GM21825 (cell line): ENCODE data around the gene NRDE2.

Experiments used
- ATAC-seq: cut with Tn5 transposase; IDR thresholded peaks from one replicate; pipeline ENCODE4 v1.9.1; 2021; ENCODE audit warnings: mild to moderate bottlenecking, moderate library complexity; ENCODE audit not compliant: unreplicated experiment

NRDE2 gene, protein sequence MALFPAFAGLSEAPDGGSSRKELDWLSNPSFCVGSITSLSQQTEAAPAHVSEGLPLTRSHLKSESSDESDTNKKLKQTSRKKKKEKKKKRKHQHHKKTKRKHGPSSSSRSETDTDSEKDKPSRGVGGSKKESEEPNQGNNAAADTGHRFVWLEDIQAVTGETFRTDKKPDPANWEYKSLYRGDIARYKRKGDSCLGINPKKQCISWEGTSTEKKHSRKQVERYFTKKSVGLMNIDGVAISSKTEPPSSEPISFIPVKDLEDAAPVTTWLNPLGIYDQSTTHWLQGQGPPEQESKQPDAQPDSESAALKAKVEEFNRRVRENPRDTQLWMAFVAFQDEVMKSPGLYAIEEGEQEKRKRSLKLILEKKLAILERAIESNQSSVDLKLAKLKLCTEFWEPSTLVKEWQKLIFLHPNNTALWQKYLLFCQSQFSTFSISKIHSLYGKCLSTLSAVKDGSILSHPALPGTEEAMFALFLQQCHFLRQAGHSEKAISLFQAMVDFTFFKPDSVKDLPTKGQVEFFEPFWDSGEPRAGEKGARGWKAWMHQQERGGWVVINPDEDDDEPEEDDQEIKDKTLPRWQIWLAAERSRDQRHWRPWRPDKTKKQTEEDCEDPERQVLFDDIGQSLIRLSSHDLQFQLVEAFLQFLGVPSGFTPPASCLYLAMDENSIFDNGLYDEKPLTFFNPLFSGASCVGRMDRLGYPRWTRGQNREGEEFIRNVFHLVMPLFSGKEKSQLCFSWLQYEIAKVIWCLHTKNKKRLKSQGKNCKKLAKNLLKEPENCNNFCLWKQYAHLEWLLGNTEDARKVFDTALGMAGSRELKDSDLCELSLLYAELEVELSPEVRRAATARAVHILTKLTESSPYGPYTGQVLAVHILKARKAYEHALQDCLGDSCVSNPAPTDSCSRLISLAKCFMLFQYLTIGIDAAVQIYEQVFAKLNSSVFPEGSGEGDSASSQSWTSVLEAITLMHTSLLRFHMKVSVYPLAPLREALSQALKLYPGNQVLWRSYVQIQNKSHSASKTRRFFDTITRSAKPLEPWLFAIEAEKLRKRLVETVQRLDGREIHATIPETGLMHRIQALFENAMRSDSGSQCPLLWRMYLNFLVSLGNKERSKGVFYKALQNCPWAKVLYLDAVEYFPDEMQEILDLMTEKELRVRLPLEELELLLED

GRCh38 chr14:90331497-90332270, at the start of gene NRDE2:
Gene NRDE2 (minus strand): TSS chr14:90331941. CDS start chr14:90331904, 37 bp downstream.
- ATAC-seq, result peak; percentile 94

- no peak for ATAC-seq
Measured at GRCh38 chr14:90381011-90381786, 49.5 kb upstream of the NRDE2 start.

DNA sequence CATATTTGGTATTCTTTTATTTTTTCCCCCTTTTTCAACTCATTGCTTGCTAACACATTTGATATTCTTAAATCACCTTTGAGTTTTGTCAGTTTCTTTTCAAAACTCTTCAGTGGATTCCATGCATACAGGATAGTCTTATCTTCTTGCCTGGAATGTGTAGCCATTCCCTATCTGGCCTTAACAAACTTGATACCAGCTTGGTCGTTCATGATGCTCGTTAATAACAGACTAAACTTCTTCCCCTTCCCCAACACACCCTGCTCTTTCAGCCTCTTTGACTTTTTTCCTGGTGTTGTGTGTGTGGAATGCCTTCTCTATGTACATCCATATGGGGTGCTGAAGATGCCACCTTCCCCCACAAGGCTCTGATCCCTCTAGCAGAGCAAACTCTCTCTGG, 47.4 kb upstream of the NRDE2 start:
- no peak for ATAC-seq

DNA sequence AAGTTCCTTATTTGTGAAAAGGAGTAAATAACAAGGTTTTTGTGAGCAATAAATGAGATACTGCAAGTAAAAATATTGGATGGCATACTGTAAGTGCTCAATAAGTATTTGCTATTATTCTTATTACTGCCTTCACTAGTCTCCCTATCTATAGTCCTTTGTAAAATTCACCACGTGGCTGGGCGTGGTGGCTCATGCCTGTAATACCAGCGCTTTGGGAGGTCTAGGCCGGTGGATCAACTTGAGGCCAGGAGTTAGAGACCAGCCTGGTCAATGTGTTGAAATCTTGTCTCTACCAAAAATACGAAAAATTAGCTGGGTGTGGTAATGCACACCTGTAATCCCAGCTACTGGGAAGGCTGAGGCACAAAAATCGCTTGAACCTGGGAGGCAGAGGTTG, 46.5 kb upstream of the NRDE2 start:
- ATAC-seq, result no peak

DNA sequence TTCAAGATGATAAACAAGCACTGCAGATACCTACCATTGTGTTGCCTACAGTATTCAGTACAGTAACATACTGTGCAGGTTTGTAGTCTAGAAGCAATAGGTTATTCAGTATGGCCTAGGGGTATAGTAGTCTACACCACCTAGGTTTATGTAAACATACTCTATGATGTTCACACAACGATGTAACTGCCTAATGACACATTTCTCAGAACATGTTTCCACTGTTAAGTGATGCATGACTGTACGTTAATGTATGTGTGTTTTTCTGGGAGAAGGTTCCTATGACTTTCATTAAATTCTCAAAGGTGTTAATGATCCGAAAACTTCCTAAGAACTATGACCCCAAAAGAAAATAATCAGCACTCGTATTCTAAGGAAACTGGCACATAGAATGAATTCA, 44.2 kb upstream of the NRDE2 start:
- ATAC-seq, result no peak

- ATAC-seq, result no peak
Measured at GRCh38 chr14:90374813-90375212, 43.1 kb upstream of the NRDE2 start.

GRCh38 chr14:90373887-90374286, 42.1 kb upstream of the NRDE2 start:
- no peak for ATAC-seq

DNA sequence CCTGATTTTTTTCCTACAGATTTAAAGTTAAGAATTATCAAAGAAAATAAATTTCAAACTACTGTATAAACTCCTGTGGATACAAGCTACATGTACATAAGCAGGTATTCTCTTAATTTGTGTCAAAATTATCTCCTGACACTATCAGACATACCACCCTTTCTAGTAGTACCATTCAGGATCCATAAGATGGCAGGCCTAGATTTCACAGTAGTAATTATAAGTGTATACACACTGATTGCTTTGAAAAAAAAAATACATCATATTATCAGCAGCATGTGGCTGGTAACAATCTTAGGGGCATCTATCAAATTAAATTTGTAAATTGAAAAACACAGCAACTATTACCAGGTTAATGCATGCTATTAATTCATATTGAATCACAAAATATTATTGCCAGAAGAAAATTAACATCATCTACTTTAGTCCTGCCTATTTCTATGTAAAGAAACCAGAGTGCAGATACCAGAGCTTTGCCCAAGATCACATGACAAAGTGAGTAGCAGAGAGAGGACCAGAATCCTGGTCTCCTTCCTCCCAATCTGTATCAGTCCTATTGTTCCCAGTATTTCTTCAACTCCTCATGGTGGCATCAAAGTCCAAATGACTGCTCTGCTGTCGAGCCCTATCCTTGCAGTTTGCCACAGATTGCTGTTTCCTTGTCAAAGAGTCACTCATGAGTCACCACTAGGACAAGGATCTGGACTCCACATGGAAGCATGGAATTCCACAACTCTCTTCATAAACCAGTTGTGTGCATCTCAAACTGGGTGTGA, 37.4 kb upstream of the NRDE2 start:
- no peak for ATAC-seq

DNA sequence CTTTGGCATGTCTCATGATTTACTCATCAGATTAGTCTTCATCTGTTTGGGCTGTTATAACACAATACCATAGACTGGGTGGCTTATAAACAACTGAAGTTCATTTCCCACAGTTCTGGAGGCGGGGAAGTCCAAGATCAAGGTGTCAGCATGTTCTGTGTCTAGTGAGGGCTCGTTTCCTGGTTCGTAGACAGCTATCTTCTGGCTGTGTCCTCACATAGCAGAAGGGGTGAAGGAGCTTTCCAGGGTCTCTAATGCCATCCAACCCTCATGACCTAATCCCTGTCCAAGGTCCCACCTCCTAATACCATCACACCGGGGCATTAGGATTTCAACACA, 30.8 kb upstream of the NRDE2 start:
- ATAC-seq, result no peak

DNA sequence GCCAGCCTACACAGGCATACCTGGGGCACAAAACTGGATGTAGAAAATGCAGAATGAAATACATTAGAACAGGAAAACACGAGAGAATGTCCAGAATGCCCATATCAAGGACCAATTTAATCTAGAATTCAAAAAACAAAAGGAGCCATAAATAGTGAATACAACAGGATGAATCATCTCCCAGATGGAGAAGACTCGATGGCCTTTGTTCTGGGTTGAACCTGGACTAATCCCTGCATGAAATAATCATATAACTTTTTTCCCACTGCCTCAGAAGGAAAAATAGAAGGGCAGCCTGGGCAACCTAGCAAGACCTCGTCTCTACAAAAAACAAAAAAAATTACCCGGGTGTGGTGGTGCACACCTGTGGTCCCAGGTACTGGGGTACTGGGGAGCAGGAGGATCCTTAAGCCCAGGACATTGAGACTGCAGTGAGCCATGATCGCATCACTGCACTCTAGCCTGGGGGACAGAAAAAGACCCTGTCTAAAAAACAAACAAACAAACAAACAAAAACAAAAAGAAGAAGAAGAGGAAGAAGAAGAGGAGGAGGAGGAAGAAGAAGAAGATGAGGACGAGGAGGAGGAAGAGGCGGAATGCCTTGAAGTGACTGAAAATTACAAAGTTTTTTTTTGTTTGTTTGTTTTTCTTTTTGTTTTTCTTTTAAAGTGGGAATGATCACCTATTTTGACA, 30.3 kb upstream of the NRDE2 start:
- no peak for ATAC-seq

DNA sequence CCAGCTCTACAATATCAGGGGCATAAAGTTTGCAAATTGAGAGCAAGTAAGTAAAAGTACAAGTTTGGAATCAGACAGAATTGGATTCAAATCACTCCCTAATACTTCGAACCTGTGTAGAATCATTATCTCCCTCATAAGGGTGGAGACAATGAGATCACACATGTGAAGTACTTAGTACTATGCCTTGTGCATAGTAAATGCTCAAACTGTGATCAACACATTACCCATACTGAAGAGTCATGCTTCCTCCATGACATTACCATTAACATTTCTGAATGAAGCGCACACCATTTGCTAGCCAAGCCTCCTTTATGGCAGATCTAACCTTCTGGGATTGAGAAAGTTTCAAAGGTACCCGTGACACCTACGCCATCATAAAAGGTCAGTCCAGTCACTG, 26.6 kb upstream of the NRDE2 start:
- ATAC-seq, result no peak

- no peak for ATAC-seq
Measured at GRCh38 chr14:90356925-90357324, 25.2 kb upstream of the NRDE2 start.

DNA sequence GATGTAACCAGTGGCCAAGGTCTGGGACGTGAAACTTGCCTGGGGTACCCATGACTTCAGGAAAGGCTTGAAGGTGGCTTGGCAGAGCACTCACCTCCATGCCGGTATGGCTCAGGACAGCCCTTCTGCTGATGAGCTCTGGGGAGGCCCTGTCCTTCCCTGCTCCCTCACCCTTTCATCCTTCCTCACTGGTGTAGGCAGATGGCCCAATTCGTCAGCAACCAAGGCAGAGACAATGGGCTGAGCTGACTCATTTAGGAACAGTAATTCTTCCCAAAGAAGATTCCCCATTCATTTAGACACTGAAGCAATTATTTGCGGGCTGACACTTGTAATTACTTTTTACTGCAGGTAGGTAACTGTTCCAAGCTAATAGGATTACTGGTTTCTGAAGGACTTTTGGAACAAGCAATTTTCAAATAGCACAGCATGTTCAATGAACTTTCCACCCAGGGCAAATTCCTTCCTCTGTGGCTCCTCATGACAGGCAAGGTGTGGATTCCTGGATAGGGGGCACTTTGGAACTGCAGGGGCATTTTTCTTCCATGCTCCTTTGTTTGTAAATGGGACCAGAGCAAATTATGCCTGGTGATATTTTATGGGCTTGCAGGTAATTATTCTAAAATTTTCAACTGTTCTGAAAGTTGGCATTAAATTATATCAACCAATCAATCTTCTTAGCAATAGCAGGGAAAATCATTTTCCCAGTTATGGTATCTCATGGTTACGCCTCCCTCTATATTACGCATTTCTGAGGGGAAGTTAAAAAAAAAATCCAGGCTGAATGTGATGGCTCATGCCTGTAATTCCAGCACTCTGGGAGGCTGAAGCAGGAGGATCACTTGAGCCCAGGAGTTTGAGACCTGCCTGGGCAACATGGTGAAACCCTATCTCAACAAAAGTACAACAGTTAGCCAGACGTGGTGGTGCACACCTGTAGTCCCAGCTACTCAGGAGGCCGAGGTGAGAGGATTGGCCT, 24.1 kb upstream of the NRDE2 start:
- no peak for ATAC-seq

- no peak for ATAC-seq
Measured at GRCh38 chr14:90354551-90355298, 23.0 kb upstream of the NRDE2 start.

GRCh38 chr14:90349739-90350138, 18.0 kb upstream of the NRDE2 start:
- ATAC-seq, result no peak

DNA sequence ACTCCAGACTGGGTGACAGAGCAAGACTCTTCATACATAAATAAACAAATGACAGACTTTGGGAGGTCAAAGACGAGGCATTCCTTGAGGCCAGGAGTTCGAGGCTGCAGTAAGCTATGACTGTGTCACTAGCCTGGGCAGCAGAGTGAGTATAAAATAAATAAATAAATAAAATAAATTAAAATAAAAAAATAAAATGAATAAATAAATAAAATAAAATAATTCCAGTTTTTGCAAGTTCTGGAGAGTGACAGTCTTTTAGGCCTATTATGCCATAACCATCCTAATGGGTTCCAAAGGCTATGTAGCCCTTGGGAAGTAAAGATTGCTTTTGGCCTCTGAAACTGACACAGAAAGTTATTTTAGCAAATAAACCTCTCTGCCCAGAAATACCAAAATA, 16.5 kb upstream of the NRDE2 start:
- no peak for ATAC-seq

- ATAC-seq, result no peak
Measured at GRCh38 chr14:90345239-90345557, 13.5 kb upstream of the NRDE2 start.
